Measurements from ENCODE around the gene C5.

- TF ChIP-seq POLR2AphosphoS5 (IDR thresholded peaks at IDR 0.05; ENCODE audit: low read depth, low read length) (no peak), ZNF274 (IDR thresholded peaks at IDR 0.05; ENCODE audit: low read depth, low read length) (no peak), CTCF (IDR thresholded peaks at IDR 0.05 in 2 of 3, conservative IDR thresholded peaks at IDR 0.05 in 1 of 3; ENCODE audit: borderline replicate concordance in 1 of 3, insufficient read depth in 1 of 3, low read depth in 2 of 3, low read length in 2 of 3) (no peak), POLR2A (IDR thresholded peaks at IDR 0.05; ENCODE audit: borderline replicate concordance, extremely low read depth, insufficient read depth, insufficient read length) (no peak), EGR1 (IDR thresholded peaks at IDR 0.05; ENCODE audit: low read depth) (no peak), ATF3 (IDR thresholded peaks at IDR 0.05) (no peak), EZH2 (IDR thresholded peaks at IDR 0.05) (no peak), EZH2phosphoT487 (IDR thresholded peaks at IDR 0.05; ENCODE audit: borderline replicate concordance) (no peak), SP1 (IDR thresholded peaks at IDR 0.05; ENCODE audit: low read depth) (no peak), ELF1 (IDR thresholded peaks at IDR 0.05; ENCODE audit: borderline replicate concordance, low read depth) (no peak)
Observed at GRCh38 chr9:120989065-120989464, 61.0 kb downstream of the C5 start.

All from HCT116 (cell line).